ENCODE results near the gene AADAT. TPM values are rescaled to one million over a fixed set of nuclear protein-coding genes. Genes with fewer than 3 reads are reported as not detected.
"Not testable (repeated sequence)": the region's sequence is repeated elsewhere in the genome, so short reads cannot be mapped to it uniquely, and the experiment has no call there.

AADAT gene
- total RNA-seq, 1 donor from 2014 or later, result 2.0 TPM

- no peak for DNase-seq (ENCODE audit: low spot score)
These were observed 746 bp upstream of the AADAT start for GRCh38 chr4:170090352-170091052.

DNA sequence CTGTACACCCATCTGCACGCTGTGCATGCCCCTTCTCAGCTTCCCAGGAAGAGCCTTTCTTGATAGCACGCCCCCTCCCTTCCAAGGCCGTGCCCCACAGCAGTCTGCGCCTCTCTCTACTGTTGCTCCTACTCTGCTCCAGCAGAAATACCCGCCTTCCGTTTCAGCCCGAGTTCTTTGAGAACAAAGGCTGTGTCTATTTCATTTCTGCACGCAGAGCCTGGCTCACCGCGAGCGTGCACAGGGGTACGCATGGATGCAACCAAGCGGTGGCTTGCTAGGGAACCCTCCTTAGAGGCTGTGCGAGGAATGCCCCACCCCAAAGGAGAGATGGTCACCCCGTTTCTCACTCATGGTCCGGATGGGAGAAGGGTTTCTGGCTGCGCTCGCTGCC lies 485 bp downstream of the AADAT start:
- no peak for DNase-seq (ENCODE audit: low spot score)

GRCh38 chr4:170088716-170089115 lies 1.0 kb downstream of the AADAT start:
- DNase-seq (ENCODE audit: low spot score), result no peak

DNA sequence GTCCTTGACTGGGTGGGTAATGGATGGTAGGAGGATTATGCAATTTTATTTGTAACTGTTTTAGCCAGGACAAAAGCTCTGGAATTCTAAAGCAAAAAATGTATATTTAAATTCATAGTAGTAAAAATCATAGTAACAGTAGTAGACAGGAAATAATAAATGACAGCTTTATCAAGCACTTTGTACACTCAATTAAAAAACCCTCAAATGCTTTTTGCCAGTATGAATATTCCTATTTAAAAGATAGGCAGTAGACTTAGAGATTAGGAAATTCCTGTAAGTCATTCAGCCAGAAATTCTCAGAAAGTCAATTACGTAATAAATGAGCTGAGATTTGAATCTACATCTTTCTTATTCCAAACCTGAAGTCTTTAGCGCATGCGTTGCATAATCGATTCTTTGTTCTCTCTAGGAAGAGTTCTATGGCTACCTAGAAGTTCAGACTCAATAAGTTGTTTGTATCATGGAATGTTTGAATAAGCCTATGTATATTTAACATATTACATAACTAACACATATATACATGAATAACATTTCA lies 2.5 kb downstream of the AADAT start:
- no peak for DNase-seq (ENCODE audit: low spot score)

DNA sequence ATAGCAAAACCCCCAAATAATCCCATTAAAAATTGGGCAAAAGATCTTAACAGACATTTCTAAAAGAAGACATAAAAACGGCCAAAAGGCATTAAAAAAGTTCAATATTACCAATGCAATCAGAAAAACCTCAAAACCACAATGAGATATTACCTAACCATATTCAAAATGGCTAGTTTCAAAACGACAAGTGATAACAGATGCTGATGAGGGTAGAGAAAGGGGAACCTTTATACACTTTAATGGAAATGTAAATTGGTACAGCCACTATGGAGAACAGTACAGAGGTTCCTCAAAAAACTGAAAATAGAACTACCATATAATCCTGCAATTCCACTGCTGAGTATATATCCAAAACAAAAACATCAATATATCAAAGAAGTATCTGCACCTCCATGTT lies 6.2 kb downstream of the AADAT start:
- no peak for DNase-seq (ENCODE audit: low spot score)

DNA sequence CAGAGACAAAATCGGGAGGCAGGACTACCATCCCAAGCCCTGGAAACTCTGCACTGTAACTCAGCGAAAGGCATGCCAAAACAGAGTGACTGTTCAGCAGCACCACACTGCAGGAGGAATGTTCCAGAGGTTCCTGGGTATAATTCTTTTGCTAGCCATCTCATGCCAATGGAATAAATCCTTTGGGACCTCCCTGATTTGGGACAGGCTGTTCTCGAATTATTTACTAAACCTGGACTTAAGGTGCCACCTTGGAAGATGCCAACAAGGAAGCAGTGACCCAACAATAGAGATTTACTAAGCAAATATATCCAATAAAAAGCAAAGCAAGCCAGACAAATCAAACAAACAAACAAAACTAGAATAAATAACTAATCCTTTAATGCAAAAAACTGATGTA lies 9.3 kb downstream of the AADAT start:
- DNase-seq (ENCODE audit: low spot score), result no peak

GRCh38 chr4:170079981-170080380 lies 9.8 kb downstream of the AADAT start:
- no peak for DNase-seq (ENCODE audit: low spot score)

DNA sequence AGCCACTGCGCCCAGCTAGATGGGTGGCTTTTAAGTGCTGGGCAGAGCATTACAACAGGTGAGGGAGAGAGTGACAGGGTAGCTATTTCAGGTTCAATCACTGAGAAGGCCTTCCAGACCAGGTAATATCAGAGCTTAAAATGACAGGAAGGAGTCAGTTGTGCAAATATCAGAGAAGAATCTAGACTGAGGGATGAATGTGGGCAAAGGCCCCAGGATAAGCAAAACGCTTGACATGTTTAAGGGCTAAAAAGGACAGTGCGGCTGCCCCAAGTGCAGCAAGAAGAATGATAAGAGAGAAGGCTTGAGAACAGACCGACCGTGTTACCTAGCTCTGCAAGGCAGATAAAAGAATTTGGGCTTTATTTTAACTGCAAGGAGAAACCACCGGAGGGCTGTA lies 18.6 kb downstream of the AADAT start:
- no peak for DNase-seq (ENCODE audit: low spot score)

DNA sequence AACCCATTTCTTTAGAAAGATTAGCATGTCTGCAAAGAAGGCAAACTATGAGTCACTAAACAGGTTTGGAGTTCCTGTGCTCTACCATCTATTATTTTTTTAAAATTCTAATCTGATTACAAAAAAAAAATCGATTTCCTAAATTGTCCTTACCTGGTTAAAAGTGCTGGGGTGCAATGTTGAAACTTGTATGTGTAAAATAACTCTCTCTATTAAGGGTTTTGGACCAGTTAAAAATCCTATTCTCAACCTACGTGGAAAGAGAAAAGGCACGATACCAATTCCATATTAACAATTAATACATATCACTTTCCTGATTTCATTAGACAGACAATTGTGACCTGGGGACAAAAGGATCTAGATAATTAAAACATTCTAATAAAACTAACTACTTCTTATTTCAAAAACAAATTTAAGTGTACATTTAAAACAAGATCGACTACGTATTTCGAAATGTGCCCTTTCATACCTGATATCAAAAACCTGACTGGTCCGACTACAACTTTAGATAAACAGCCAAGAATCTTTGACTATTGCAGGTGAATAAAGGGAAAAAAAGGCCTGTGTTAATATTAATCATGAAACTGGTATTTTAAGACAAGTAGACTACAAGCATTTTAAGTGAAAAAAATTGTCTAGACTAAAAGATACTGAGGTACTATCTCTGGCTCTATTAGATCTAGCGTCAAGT lies 21.2 kb downstream of the AADAT start:
- DNase-seq (ENCODE audit: low spot score), result no peak

DNA sequence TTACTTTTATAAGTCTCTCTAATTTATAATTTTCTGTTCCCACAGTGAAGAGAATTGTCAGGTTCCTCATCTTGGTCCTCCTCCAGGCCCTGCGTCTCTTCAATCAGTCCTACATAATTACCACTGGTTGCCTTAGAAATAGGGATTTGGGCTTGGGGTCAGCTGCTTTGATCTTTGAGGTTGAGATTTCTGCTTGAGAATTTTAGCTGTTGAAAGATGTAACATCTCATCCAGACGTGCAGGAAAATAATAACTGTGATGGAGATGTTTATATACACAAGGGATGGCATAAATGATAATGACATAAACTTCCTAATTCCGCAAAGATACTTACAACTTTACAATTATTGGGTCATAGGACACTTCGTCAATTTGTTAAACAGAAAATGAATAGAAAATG lies 30.3 kb downstream of the AADAT start:
- DNase-seq (ENCODE audit: low spot score), result no peak

DNA sequence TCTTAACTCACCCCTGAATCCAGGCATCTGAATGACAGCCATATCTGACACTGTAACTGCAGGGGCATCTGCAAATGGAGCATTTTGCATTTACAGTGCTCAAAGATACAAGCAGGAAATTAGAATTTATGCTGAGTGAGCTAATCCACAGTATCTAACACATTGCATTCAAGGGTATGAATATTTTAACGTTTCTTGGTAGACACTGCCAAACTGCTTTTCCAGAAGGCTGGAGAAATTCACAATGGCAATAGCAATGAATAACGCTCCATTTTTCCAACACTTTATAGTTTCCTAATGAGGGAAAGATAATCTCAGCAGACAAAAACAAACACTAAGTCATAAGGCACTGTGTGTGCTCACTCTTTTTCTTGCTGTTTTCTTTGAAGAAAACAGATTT lies 30.9 kb downstream of the AADAT start:
- no peak for DNase-seq (ENCODE audit: low spot score)

GRCh38 chr4:170057866-170058265 lies 31.9 kb downstream of the AADAT start:
- DNase-seq (ENCODE audit: low spot score), result no peak

DNA sequence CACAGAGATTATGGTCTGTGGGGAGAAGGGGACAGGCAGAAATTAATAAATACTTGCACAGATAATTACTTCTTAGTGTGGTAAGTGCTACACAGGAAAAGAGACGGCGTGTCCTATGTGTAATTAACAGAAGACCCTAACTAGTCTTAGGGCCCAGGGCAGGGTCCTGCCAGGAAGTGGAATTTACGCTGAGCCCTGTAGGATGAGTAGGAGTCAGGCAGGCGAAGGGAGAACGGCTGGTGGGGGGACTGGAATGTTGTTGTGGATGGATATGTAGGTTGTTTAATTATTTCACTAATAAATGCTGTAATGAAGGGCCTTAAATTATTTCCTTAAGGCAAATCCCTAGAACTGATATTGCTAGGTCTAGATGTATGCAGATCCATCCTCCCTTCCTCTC lies 36.8 kb downstream of the AADAT start:
- DNase-seq (ENCODE audit: low spot score), result no peak

DNA sequence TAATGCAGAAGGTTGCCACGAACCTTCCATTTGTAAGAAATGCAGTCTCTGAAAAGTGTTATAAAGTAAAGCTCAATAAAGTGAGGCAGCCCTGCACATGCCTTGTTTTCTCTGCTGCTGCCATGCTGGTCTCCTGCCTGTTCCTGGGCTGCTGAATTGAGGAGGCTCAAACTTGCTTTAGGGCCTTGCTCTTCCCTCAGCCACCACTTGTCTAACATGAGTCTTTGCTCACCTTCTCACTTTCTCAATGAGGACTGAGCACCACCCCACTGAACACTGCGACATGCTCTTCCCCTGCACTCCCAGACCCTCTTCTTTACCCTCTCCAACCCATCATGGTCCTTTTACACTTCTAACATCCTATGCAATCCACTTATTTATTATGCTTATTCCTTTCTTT lies 38.4 kb downstream of the AADAT start:
- no peak for DNase-seq (ENCODE audit: low spot score)

DNA sequence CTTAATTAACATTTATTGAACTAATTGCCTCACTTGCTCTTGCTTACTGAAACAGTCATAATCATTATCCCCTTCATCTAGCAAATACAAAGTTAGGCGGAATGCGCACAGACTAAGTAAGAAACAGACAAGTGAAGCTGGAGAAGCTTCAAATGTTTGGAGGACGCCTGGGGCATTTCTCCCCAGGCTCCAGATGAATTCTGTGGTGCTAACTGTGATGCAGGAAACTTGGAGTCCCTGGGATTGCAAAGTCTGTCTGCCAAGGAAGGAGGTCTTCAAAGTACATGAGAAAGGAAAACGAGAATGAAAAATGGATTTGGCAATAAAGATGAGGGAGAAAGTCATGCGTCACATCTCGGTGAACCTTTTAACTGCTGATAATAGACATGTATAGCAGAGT lies 40.0 kb downstream of the AADAT start:
- no peak for DNase-seq (ENCODE audit: low spot score)

- DNase-seq (ENCODE audit: low spot score), result no peak
These were observed 41.9 kb downstream of the AADAT start for GRCh38 chr4:170047771-170048354.

- DNase-seq (ENCODE audit: low spot score), result not testable (repeated sequence)
These were observed 43.6 kb downstream of the AADAT start for GRCh38 chr4:170046156-170046555.

DNA sequence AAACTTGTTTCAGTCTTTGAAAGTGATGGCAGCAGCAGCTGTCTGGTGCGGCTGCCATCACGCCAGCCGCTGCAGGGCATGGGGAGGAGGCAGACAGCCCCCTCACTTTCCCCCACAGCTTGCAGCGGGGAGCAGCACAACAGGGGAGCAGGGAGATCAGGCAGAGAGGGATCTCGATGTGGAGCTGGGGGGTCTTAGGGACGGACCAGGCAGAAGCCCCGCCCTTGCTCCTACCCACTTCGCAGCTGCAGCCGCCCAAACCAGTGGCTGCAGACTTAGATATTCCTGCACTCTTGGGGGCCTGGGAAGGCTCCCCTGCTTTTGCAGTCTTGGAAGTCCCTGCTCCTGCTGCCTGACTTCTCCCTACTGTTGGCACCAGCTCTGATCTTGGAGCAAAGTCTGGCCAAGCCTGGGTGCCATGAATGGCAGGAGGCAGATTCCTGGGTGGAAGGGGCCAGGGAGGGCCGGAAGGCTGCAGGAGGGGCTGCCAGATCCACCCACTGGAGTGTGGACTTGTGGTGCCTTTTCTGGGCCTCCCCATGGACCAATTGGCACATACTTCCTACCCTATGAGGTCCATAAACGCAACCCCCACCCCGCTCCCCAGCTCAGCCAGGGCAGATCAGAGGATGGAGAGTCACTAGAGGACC lies 49.6 kb downstream of the AADAT start:
- DNase-seq (ENCODE audit: low spot score), result no peak

DNA sequence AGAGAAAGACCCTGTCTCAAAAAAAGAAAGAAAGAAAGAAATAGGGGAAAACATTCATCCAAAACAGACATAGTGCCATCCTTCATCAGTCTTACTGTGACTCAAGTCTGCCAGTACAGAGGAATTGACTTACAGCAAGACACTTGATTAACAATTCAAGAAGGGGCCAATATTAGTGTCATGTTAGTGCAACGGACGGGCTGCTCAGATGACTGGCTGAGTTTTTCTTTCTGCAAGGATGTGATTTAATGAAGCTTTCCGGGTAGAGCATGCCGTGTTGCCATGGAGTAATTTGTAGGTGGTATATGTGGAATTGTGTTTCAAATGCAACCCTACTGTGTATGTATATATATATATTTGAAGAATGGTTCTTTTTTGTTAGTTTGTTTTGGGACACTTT lies 51.0 kb downstream of the AADAT start:
- DNase-seq (ENCODE audit: low spot score), result no peak

- DNase-seq (ENCODE audit: low spot score), result no peak
These were observed 51.5 kb downstream of the AADAT start for GRCh38 chr4:170038232-170038631.

GRCh38 chr4:170037481-170037880 lies 52.3 kb downstream of the AADAT start:
- DNase-seq (ENCODE audit: low spot score), result no peak

- no peak for DNase-seq (ENCODE audit: low spot score)
These were observed 53.9 kb downstream of the AADAT start for GRCh38 chr4:170035845-170036244.

All from mesenteric fat pad (tissue), 1 donor.